ENCODE measurements around the gene TNNI3K.

GRCh38 chr1:74392186-74392585, 157.0 kb downstream of the TNNI3K start:
- no peak for TF ChIP-seq CTCF (IDR thresholded peaks at IDR 0.05)
- no peak for TF ChIP-seq POLR2A (IDR thresholded peaks at IDR 0.05)

Measured in right lobe of liver (tissue), 4 donors.